Measurements from ENCODE around the gene MRPL2. TPM values are rescaled to one million over a fixed set of nuclear protein-coding genes. Genes with fewer than 3 reads are reported as not detected.
A peak's percentile ranks its signal among the peaks of the same experiment; 100 is the strongest.
"Not testable (repeated sequence)": the region's sequence is repeated elsewhere in the genome, so short reads cannot be mapped to it uniquely, and the experiment has no call there.

Gene MRPL2
- total RNA-seq, 1 experiment from 2014 or later: 53.7 TPM

DNA sequence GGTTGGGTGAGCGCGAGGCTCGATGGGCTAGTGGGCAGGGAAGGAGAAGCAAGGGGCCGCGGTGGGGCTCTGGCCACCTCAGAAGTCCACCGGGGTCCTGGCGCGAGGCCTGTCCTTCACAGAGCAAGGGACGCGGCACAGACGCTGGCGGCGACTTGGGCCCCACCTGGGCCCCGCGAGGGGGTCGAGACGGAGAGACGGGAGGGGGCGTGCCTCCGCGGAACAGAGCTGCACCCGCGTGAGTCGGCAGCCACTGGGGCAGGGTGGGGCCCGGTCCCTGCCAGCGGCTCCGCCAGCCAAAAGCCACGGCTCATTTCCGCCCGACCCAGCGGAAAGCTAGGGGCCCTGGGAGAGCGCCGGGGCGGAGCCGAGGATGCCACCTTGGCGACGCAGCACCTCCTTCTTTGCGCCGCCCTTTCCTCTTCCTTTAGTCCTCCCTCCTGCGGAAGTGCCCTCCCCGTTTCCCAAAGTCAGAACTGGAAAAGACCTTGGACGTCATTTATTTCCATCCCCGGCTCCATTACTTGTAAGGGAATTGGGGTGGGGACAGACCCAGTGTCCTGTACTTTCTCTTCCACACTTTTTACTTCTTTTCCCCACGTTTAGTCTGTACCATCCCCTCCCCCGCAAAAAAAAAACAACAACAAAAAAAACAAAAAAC lies 5.6 kb downstream of the MRPL2 start, which contains the start of gene CUL7:
Gene CUL7 (minus strand): TSS at position 307 of the 661 bp plus-strand sequence. CDS start 1,063 bp downstream, outside the sequence.
- DNase-seq (ENCODE audit: low spot score): peak; percentile 98

- no peak for DNase-seq (ENCODE audit: low spot score)
Measured at GRCh38 chr6:43052842-43053544, 6.2 kb downstream of the MRPL2 start.

GRCh38 chr6:43052225-43052841 lies 6.9 kb downstream of the MRPL2 start:
- DNase-seq (ENCODE audit: low spot score): no peak

- DNase-seq (ENCODE audit: low spot score): no peak
Measured at GRCh38 chr6:43050981-43051380, 8.3 kb downstream of the MRPL2 start.

DNA sequence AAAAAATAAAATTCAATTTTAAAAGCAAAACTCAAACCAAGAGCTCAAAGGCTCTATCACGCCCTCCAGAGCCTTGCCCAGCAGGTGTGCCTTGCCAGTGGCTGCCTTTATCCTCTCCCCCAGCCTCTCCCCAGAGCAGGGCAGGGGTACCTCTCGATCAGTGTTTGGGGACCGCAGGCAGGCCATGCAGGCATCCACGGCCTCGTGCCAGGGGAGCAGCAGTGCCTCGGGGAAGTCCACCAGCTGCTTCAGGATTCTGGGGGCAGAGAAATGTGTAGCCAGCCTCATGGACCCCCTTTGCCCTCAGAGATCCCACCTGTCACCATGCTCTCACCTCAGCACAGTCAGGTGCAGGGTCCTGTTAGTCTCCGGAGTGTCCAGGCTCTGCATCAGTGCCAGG lies 11.2 kb downstream of the MRPL2 start:
- no peak for DNase-seq (ENCODE audit: low spot score)

- DNase-seq (ENCODE audit: low spot score): no peak
Measured at GRCh38 chr6:43045371-43045930, 13.8 kb downstream of the MRPL2 start.

DNA sequence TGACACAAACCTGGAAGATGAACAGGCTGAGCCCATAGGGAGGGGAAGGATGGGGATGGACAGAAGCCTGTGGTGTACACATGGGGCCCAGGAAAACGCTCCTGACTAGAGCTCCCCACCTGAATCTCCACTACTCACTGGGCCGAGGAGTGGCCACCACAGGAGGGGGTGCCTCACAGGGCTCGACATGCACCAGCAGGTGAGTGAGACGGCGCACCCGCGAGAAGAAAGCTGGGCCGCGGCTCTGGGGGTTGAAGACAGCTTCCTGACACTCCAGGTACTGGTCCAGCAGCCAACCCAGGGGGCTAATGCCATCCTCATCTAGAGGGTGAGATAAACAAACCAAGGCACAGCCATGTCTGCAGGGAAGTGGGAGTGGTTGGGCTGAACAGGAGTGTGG lies 15.9 kb downstream of the MRPL2 start:
- DNase-seq (ENCODE audit: low spot score): no peak

DNA sequence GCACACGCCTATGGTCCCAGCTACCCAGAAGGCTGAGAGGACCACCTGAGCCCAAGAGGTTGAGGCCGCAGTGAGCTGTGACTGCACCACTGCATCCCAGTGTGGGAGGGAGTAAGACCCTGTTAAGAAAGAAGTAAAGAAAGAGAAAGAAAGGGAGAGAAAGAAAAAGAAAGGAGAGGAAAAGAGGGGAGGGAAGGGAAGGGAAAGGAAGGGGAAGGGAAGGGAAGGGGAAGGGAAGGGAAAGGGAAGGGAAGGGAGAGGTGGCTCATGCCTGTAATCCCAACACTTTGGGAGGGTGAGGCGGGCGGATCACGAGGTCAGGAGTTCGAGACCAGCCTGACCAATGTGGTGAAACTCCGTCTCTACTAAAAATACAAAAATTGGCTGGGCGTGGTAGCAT lies 17.8 kb downstream of the MRPL2 start:
- DNase-seq (ENCODE audit: low spot score): not testable (repeated sequence)

- no peak for DNase-seq (ENCODE audit: low spot score)
Measured at GRCh38 chr6:43040542-43041257, 18.5 kb downstream of the MRPL2 start.

- no peak for DNase-seq (ENCODE audit: low spot score)
Measured at GRCh38 chr6:43038727-43039126, 20.5 kb downstream of the MRPL2 start.

DNA sequence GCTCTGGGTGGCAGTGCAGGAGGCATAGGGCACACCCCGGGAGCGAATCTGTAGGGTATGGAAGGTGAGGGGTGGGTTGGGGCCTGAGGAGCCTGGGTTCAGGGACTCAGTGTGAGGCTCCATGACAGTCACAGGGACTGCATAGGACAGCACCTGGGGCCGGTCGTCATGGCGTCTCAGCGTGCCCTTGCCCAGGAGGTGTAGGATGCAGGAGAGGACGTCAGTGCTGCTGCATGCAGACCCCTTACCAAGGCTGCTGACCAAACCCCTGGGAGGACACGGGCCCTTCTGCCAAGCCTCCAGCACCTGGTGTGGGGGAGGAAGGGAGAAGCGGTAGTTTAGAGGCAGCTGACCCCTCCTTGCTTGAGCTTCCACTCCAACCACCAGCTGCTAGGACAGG lies 21.5 kb downstream of the MRPL2 start:
- no peak for DNase-seq (ENCODE audit: low spot score)

DNA sequence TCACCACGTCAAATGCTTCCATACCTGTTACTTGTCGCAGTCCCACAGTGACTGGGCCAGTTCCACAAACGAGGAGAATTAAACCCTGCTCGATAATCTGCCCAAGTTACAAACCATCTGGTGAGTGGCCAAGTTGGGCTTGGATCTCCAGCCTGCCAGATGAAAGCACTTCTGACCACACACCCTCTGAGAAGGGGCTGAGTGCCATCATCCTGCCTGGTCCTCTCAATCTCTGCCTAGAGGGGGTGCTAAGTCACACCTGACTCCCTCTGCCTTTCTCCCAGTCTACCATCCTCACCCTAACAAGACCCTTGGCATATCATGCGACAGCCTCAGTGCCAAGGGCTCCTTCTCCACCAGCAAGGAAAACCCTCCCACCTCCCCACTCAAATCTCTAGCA lies 22.0 kb downstream of the MRPL2 start:
- no peak for DNase-seq (ENCODE audit: low spot score)

DNA sequence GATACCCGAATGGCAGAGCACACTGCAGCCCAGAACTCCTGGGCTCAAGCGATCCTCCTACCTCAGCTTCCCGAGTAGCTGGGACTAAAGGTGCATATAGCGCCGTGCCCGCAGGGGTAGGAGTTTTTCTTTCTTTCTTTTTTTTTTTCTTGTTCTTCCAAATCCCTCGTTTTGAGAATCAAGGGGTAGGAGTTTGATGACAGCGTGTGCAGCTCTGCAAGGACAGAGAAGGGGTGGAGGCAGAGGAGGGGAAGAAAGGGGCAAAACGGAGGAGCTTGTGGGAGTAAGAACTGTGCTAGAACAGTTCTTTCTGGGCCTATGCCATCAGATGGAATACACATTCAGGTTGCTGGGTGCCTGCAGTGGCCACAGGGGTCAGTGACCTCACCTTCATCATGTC lies 22.5 kb downstream of the MRPL2 start:
- DNase-seq (ENCODE audit: low spot score): no peak

GRCh38 chr6:43035495-43036194 lies 23.6 kb downstream of the MRPL2 start:
- DNase-seq (ENCODE audit: low spot score): no peak

DNA sequence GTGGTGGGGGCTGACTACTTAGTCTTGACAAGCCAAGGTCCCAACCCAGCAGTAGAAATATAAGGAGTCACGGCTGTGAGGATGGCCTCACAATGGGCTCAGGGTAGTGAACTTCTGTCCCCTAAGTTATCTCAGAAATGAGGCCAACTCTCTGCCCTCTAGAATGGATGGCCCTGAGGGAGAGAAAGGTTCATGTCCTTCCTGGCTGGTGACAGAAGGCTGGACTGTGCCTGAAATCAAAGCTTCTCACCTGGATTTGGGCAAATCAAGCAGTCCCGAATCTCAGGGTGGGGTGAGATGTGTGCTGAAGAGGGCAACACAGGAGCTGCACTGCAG lies 25.1 kb downstream of the MRPL2 start:
- DNase-seq (ENCODE audit: low spot score): no peak

- no peak for DNase-seq (ENCODE audit: low spot score)
Measured at GRCh38 chr6:43033496-43034189, 25.6 kb downstream of the MRPL2 start.

DNA sequence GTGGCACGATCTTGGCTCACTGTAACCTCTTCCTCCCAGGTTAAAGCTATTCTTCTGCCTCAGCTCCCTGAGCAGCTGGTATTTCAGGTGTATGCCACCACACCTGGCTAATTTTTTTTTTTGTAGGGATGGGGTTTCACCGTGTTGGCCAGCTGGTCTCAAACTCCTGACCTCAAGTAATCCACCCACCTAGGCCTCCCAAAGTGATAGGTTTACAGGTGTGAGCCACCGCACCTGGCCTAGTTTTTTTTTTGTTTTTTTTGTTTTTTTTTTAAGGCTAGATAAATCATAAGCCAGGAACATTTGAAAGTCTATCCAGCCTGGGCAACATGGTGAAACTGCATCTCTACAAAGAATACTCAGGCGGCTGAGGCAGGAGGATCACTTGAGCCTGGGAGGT lies 26.9 kb downstream of the MRPL2 start:
- no peak for DNase-seq (ENCODE audit: low spot score)

GRCh38 chr6:43029120-43029519 lies 30.1 kb downstream of the MRPL2 start:
- no peak for DNase-seq (ENCODE audit: low spot score)

DNA sequence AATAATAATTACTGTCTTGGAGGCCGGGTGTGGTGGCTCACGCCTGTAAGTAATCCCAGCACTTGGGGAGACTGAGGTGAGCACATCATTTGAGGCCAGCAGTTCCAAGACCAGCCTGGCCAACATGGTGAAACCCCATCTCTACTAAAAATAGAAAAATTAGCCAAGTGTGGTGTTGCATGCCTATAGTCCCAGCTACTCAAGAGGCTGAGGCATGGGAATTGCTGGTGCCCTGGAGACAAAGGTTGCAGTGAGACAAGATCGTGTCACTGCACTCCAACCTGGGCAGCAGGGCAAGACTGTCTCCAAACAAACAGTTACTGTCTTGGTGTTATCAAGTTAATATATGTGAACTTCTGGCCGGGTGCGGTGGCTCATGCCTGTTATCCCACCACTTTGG lies 32.9 kb downstream of the MRPL2 start:
- DNase-seq (ENCODE audit: low spot score): no peak

- no peak for DNase-seq (ENCODE audit: low spot score)
Measured at GRCh38 chr6:43024436-43024835, 34.8 kb downstream of the MRPL2 start.
